SK-N-MC (cell line): ENCODE results near the gene TTC29.

ENCODE experiments used
- EZH2 ChIP-seq: fragments of 200-600 bp; sonication (generic); IDR thresholded peaks from one replicate; pipeline ENCODE4 v1.6.1; 2017; ENCODE audit warnings: antibody characterized with exemption
- POLR2AphosphoS5 ChIP-seq: IDR thresholded peaks from 2 replicates; pipeline ENCODE4 v1.6.1; 2012; ENCODE audit warnings: mild to moderate bottlenecking, low read depth, low read length, borderline replicate concordance

- TF ChIP-seq EZH2 (no peak), POLR2AphosphoS5 (no peak)
These were observed 183.6 kb downstream of the TTC29 start for GRCh38 chr4:146762016-146762415.
